ENCODE measurements around the gene CEP131. TPM values are rescaled to one million over a fixed set of nuclear protein-coding genes. Genes with fewer than 3 reads are reported as not detected.

Gene CEP131
- total and polyA plus RNA-seq, 2 of the 8 experiments (the other 6 are each of a cell fraction or from before 2014, with no cell fraction given) = 5.9 to 23.2 TPM

DNA sequence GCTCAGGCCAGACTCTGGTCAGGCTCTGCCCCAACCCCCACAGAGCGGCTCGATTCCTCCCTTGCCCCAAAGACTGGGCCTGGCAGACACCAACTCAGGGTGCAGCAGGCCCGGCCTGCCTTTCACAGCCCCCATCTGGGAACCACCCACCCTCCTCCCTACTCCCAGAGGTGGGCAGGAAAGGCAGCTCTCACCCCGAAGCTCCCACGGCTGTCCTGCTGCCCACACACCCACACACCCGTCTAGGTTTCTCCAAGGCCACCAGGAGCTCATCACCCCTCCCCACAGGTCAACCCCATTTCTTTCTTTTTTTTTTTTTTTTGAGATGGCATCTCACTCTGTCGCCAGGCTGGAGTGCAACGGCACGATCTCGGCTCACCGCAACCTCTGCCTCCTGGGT, 3.8 kb downstream of the CEP131 start (continued):
- TF ChIP-seq CTBP2 (IDR thresholded peaks at IDR 0.05; ENCODE audit: borderline replicate concordance, insufficient read depth, insufficient read length, low read length) = no peak
- TF ChIP-seq KDM5A (IDR thresholded peaks at IDR 0.05; ENCODE audit: low read length) = no peak

All from H1 (cell line).